SW480 (cell line): ENCODE measurements around the gene KCNT1.

Experiments
- DNase-seq: peaks from one replicate; pipeline ENCODE4 v3.0.0-alpha.2; 2016; ENCODE audit warnings: low spot score

The KCNT1 gene

DNA sequence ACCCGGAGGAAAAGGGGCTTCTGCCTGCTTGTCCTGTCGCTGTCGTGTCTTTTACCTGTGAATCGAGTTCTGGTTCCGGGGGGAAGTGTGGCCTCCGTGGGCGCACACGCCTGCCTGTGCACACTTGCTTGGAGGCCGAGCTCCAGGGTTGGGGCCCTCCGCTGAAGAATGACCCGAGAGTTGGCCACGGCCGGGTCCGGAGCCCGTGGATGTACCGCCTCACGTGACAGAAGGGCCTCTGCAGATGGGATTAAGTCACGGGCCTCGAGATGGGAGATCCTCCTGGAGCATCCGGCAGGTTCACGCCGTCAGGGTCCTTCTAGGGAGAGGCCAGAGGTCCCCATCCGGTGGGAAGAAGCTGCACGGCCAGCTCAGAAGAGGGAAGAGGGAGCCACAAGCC is 81.0 kb downstream of the KCNT1 start:
- no peak for DNase-seq

DNA sequence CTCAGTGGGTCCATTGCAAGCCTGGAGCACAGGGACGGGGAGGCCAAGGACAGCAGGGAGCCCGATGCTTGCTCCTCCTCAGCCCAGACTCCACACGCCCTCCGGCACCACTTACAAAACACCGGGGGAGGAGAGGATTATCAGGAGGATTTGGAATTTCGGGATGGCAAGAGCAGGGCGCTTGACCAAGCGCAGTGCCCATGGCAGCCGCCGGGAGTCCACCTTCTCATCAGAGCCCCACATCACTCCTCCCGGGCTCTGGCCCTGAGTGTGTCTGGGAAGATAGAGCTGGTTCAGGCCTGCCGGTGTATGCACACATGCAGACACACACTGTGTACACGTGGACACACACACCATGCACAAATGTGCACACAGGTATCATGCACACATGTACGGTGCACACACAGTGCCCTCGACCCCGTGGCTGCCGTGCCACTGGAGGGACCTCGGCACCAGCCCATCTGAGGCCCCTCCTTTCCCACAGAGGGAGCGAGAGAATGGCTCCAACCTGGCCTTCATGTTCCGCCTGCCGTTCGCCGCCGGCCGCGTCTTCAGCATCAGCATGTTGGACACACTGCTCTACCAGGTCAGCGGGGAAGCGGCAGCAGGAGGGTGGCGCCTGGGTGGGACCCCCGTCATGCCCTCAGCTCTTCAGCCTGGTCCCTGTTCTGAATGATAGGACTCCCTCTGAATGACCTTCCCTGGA is 81.7 kb downstream of the KCNT1 start:
- DNase-seq = no peak

DNA sequence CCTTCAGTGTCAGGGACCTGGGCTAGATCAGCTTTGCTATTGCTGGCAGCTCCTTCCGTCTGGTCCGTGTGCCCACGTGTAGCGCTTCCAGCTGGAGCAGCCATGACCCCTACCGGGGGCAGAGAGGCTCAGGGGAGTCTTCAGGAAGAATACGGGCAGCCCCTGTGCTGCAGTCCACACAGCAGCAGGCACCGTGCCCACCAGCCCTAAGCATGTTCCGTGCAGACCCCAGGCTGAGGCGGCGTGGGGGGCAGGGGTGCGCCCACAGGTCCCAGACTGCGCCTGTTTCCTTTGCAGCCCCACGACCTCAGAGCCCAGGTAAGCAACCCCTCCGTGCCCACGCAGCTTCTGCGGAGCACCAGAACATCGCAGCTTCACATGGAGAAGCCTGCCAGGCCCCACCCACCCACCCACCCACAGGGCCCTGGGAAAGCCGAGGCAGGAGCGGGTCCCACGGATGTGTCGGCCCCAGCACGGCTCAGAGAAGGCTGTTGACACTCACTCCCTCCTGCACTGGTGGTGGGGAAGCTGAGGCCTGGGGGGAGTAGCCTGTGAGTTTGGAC is 83.1 kb downstream of the KCNT1 start:
- DNase-seq = no peak

DNA sequence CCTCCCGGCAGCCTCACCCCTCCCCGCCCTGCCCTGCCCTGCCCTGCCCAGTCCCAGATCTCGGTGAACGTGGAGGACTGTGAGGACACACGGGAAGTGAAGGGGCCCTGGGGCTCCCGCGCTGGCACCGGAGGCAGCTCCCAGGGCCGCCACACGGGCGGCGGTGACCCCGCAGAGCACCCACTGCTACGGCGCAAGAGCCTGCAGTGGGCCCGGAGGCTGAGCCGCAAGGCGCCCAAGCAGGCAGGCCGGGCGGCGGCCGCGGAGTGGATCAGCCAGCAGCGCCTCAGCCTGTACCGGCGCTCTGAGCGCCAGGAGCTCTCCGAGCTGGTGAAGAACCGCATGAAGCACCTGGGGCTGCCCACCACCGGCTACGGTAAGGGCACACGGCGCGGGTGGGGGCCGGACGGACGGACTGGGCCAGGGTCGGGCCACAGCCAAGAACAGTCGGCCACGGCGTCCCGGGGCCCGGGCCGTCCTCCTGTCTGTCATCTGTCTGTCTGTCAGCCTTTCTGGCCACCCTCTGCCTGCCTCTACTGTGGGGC is 84.2 kb downstream of the KCNT1 start:
- DNase-seq = no peak

DNA sequence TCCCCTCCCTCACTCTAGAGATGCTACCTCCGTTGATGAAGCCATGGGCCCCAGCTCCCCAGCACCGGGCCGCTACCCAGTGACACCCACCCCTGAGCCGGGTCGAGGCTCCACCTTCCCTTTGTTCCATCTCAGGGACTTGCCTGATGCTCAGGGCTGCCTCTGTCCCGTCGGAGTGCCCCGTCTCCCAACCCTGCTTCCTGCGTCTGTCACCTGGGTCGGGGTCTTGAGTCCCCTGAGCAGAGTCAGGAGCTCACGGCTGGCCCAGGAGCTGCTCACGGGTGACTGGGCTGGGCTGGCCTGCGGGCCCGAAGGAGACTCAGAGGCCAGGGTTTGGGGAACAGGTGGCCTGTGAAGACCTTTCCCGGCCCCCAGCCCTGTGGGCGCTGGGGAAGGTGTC is 85.3 kb downstream of the KCNT1 start:
- DNase-seq = no peak

DNA sequence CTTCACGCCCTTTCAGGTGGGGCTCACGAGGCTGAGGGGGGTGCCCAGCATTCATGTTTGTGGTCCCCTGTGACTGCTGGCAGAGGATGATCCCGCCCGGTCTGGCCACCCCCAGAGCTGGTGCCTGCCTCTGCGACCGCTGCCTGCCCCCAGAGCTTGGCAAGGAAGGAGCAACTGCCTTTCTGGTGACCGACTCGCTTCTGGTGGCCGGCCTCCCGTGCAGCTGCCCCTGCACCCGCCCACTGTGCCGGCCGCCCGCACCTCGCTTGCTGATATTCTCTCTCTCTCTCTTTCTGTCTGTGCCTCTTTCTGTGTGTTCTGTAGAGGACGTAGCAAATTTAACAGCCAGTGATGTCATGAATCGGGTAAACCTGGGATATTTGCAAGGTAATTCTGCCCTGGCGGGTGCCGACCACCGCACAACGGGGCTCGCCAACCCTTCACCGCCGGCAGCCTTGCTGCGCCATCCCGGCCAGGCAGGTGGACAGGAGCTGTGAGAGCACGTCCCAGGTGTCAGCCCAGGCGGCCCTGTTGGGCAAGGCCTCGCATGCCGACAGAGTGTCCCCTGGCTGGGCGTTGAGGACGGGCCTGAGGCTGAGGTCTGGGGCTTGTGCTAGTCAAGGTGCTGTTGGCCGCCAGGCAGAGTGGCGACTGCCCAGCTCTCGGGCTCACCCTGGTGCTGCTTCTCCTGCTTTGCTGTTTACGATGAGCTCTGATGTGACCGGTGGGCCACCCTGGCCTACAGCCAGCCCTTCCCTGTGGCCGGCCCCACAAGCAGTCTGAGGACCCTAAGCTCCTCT is 86.0 kb downstream of the KCNT1 start:
- DNase-seq = no peak

DNA sequence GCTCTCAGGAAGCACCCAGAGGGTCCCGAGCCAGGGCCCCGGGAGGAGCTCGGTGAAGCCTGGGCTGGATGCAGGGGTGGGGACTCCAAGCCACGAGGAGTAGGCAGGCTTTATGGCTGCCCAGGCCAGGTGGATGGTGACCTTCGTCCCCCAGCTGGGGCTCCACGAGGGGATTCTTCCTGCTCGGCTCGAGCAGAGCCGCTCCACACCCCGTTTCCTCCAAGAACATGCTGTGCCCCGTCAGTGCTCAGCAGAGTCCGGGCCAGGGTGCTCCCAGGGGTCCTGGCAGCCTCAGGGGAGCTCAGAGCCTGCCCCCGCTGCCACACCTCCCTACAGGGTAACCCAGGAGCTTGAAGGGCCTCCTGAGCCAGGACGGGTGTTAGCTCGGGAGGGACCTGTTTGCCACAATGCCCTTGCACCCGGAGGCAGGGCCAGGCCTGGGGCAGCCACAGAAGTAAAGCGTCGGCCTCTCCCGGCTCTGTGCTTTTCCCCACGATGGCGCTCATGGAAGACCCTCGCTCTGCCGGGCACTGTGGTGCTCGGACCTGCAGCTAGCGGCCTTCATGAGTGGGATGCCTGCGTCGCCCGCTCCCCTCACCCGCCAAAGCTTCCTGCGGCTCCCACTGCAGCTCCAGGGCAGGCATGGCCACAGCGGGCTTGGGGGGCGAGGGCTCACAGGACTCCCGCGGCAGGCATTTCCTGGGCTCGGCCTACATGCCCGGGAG is 86.8 kb downstream of the KCNT1 start:
- DNase-seq = no peak

DNA sequence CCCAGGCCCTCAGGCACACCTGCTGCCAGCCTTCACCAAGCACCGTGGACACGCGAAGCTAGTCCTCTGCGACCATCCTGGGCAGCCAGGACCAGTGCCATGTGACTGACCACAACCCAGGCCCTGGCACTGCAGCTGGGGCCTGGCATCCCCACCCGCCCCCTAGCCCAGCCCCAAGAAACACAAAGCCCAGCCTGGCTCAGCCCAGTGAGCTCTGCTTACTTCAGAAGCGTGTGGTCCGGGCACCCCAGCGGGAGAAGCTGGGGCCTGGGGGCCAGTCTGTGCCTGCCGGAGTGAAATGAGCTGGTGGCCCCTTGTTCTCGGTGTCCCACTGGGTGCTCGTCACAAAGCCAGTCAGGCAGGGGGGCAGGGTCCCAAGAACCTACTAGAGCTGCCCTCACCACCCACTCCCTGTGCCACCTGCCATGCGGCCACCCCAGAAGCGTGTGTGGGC is 87.9 kb downstream of the KCNT1 start:
- DNase-seq = no peak

DNA sequence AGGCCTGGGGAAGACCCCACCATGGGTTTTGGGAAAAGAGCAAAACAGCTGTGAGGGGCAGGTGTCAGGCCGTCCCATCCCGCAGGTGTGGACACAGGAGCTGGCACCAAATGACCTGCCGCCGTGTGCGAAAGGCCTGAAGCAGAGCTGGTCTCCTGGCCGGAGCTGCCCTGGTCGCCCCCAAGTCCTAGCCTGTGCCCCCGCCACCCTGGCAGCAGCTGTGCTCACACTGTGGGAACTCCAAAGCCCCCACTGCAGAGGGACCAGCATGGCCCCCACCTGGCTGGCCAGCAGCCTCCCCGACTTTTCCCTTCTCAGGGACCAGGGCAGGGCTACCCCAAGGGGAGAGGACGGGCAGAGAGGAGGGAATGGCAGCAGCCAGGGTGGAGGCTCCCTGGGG is 88.4 kb downstream of the KCNT1 start:
- DNase-seq = no peak

DNA sequence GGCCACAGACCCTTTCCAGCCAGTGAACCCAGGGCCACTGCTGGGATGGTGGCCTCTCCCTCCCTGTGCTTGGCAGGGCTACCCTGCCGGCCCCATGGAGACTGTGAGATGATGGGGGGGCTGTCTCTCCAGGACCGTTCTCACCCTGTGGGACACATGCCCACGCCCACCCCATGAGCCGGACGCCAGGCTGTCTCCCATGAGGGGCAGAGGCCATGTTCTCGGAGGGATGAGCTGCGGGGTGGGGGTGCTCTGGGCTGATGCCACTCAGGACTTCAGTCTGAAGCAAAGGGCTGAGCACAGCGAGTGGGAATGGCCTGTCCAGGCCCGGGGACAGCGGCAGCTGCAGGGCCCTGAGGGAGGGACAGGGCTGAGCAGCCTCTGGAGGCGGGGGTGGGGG is 88.9 kb downstream of the KCNT1 start:
- DNase-seq = no peak

DNA sequence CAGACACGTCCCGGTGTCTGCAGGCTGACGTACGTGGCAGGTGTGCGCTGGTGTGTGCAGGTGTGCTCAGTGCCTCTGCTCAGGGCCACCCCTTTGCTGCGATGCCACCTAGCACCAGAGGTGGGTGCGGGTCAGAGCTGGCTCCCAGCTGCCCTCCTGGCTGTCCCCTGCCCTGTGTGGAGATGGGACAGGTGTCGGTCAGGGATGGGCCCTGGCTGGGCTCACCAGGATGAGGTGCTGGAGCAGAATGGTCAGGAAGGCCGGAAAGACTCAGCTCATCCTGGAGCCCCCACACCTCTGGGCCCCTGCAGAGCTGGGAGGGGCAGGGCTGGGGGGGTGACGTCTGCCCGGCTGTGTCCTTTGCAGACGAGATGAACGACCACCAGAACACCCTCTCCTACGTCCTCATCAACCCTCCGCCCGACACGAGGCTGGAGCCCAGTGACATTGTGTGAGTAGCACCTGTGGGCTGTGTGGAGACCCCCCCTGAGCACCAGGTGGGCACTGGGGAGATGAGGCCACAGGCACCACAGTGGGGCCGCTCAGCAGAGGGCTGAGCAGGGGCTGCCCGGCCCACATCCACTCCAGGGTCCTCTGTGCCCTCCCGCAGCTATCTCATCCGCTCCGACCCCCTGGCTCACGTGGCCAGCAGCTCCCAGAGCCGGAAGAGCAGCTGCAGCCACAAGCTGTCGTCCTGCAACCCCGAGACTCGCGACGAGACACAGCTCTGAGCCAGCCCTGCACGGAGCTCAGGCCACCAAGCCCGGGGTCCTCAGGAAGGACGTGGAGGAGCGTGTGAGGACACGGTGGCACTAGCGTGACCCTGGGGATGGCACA is 89.7 kb downstream of the KCNT1 start:
- no peak for DNase-seq

DNA sequence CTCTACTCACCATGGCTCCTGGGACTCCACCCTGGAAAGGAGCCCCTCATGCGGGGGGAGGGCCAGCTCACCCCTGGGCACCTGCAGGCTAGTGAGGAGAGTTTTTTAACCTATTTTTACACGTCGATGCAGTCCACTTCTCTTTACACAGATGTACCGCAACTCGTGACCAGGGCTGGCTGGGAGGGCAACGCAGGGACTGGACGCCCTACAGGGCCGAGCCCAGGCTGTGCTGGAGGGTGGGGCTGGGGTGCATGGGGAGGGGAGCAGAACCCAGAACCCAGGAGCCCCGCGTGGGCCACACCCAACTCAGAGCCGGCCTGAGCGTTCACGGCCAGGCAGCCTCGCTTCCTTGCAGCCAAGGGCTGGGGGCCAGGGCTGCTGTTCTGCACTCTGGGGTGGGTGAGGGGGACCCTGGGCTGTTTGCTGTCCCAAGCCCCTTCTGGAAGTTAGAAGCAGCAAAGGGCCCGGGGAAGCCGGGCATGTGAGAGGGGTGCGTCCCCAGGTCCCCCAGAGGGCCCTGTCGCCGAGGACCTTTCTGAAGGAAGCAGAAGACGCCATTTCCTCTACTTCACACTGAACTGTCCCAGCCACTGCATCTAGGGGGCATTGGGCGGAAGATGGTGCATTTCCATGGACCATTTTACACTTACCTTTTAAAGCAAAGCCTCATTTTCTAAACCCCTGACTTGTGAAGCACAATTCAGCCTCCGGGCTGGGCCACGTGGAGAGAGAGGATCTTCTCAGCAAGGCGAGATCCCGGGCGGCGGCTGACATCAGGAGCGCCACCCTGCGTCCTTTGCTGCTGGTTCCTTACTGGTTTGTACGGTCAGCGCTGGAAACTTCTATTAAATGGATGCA is 90.5 kb downstream of the KCNT1 start:
- no peak for DNase-seq

DNA sequence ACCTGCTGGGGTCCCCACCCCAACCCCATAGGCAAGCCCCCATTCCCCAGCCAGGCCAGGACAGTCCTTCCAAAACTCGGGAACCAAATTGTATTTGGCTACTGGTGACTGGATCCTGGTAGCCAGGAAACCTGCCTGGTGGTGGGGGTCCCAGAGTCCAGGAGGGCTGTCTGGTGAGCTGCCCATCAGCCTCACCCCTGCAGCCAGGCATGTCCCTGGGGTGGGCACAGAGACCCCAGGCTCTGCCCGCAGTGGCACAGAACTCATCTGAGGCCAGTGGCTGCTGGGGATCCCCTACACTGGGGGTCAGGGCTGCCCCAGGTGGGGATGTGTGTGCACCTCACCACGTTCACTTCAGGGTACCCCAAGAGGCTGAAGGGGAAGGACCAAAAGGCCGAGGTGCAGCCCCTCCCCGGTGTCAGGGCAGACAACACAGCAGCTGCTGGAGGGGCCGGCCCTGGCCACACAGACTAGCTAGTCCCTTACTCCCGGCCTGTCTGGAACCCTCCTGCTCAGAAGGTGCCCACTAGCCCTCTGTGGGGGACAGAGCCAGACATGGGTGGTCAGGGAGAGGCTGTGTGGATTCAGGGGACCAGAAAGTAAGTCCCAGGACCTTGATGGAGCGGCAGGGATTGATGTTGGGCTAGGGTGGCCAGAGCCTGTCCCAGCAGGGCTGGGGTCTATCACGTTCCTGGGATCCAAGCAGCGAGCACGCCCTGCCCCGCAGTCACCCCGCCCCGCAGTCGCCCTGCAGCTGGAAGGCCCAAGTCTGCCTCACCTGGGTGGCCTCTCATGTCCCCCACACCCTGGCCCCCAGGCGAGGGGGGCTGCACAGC is 91.5 kb downstream of the KCNT1 start:
- DNase-seq = no peak

DNA sequence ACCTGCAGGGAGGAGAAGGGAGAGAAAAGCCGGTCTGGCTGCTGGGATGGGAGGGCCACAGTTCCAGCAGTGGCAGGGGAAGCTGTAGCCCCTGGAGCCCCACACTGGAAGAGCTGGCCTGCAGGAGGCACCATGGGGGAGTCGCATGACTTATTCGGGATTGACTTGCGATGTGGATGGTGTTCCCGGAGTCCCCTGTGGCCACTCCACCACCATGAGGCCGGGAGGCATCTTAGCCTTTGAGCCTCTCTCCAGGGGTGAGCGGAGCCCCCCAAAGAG is 92.0 kb downstream of the KCNT1 start:
- no peak for DNase-seq

DNA sequence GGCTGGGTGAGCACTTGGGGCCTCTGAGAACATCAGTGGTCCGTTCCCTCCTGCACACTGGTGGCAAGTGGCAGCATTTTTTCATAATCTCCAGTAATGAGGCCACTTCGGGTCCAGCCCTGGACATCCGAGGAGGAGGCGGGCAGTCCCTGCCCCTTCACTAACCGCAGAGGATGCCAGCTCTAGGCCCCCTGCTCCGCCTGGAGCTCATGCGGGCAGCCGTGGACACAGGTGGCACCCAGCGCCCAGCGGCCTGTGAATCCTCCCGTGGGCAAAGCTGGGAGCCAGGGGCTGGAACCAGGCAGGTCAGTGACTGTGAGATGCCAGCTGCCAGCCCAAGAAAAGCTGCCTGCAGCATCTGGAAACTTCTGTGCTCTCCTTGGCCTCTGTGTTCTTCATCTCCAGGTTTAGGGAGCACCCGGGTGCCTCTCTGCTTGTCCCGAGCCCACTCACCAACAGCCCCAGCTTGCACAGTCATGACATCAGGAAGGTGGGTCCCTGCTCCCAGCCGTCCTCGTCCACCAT is 92.4 kb downstream of the KCNT1 start:
- DNase-seq = no peak

DNA sequence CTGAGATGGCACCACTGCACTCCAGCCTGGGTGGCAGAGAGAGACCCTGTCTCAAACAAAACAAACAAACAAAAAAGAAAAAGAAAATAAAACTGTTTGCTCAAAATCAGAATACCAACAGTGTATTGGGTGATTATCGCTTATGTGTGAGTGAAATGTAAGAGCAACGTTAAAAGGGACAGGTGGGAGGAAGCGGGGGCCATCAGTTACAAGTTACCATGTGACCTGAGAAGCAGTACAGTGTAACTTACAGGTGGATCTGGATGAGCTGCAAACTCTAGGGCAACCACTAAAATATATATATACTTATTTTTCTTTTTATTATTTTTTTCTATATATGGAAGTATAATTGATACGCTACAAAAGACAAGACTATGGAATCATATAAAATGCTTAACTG is 93.4 kb downstream of the KCNT1 start:
- DNase-seq = no peak

DNA sequence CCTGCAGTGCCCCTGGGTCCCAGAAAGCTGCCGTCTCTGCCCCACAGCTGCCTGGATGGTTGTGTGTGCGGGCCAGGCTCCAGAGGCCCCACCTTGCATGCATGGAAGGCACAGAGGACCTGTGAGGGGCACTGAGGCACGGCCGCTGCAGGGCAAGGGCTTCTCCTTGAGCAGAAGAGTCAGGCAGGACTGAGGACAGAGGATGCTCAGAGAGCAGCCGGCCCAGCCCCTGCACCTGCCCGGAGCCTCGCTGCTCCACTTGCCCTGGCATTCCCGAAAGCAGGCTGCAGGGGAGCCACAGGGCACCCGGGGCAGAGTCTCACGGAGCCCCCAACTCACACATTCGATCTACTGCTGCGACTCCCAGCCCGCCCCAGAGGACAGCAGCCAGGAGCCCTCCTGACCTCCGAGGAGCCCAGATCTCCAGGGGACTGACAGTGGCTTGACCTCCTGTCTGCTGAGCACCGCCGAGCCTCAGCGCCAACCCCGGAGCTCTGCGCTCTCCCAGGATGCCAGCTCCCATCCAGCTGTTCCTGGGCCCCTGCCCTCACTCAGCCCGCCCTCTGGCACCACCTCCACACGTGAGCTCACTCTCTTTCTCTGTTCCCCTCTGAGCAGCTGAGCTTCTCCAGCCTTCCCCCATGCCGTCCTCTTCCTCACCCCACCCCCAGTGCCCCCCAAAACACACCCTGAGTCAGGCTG is 95.0 kb downstream of the KCNT1 start:
- no peak for DNase-seq

DNA sequence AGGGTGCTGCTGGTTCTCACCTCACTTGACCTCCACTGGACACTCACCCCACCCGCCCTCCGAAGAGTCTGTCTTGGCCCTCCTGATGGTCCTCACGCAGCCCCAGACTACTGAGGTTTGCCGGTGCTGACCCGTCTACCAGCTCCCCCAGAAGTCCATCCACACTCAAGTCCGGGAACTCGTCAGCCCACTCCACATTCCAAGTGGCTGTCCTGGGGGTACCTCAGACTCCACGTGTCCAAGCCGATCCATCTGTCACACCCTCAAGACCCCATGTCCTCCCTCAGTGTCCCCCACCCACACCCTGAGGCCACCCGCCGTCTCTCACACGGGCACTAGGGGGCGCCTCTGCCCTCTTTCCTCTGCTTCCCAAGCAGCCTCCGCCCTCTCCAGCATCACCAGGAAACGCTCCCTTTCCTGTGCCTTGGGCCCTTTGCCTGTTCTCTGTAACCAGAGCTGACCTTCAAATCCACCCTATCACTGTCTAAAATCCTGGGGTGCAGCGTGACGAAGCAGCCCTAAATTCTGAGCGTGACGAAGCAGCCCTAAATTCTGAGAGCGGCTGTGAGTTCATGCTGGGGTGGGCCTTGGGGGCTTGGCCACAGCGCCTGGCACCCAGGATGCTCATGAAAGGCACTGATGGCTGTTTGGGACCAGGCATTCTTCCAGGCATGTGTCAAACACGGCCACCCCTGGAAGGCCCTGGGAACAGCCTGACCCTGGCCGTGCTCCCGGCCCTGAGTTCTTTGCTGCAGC is 95.7 kb downstream of the KCNT1 start:
- DNase-seq = peak; percentile 30
